BLaER1 (cell line): ENCODE results near the gene TGM2.

ENCODE experiments used
- H3K27ac ChIP-seq: shearing (Covaris generic); formaldehyde crosslinking; 2 replicates; pipeline ENCODE4 v1.8.1; 2022
- H3K27me3 ChIP-seq: shearing (Covaris generic); formaldehyde crosslinking; 2 replicates; pipeline ENCODE4 v1.8.1; 2022
- H3K36me3 ChIP-seq: shearing (Covaris generic); formaldehyde crosslinking; 2 replicates; pipeline ENCODE4 v1.8.1; 2022
- H3K4me1 ChIP-seq: shearing (Covaris generic); formaldehyde crosslinking; 2 replicates; pipeline ENCODE4 v1.8.1; 2022
- H3K4me2 ChIP-seq: shearing (Covaris generic); formaldehyde crosslinking; 2 replicates; pipeline ENCODE4 v1.8.1; 2022
- H3K4me3 ChIP-seq: shearing (Covaris generic); formaldehyde crosslinking; 2 replicates; pipeline ENCODE4 v1.8.1; 2022
- H3K9ac ChIP-seq: shearing (Covaris generic); formaldehyde crosslinking; 2 replicates; pipeline ENCODE4 v1.8.1; 2022
- H3K9me3 ChIP-seq: shearing (Covaris generic); formaldehyde crosslinking; 2 replicates; pipeline ENCODE4 v1.8.1; 2022
- H4K20me1 ChIP-seq: shearing (Covaris generic); formaldehyde crosslinking; 2 replicates; pipeline ENCODE4 v1.8.1; 2022
- Cebpa-rat ChIP-seq: shearing (Covaris generic); IDR thresholded peaks from 2 replicates; pipeline ENCODE4 v1.8.1; 2022

TGM2 gene

GRCh38 chr20:38165089-38165965 is at the start of gene TGM2:
Gene TGM2, minus strand, starts transcription at chr20:38165270. Its CDS starts 72 bp downstream, at chr20:38165198.
- Histone ChIP-seq H3K9me3 (no peaks in the 10 kb centered on the region), H3K9ac (no peak within 1 kb of the TSS), H4K20me1 (no peaks in the 10 kb centered on the region), H3K36me3 (no peaks in the 10 kb centered on the region), H3K4me1 (peaks cover 8% of the 10 kb centered on the region), H3K4me2 (peak within 1 kb of the TSS; percentile 71), H3K27ac (no peak within 1 kb of the TSS), H3K27me3 (0 out of 2 replicates have a peak, but pooled peaks cover 7% of the 10 kb centered on the region), H3K4me3 (0 out of 2 replicates have a peak within 1 kb of the TSS, but pooled peaks have one; percentile 36)
- TF ChIP-seq Cebpa-rat, result no peak

- no peaks in the 10 kb centered on the region for H4K20me1 ChIP-seq
These were observed 49.5 kb upstream of the TGM2 start for GRCh38 chr20:38214256-38215193.

GRCh38 chr20:38213607-38213940 is 48.5 kb upstream of the TGM2 start:
- Histone ChIP-seq H3K4me2 (no peak overlapping the region), H3K9ac (no peak overlapping the region), H3K27ac (no peak overlapping the region), H4K20me1 (no peaks in the 10 kb centered on the region), H3K9me3 (no peaks in the 10 kb centered on the region), H3K4me1 (no peaks in the 10 kb centered on the region), H3K36me3 (no peaks in the 10 kb centered on the region), H3K27me3 (no peaks in the 10 kb centered on the region), H3K4me3 (no peak overlapping the region)
- no peak for TF ChIP-seq Cebpa-rat

More at GRCh38 chr20:38214256-38215193, 49.5 kb upstream of the TGM2 start:
- Histone ChIP-seq H3K27me3 (no peaks in the 10 kb centered on the region), H3K4me2 (no peak overlapping the region), H3K27ac (no peak overlapping the region), H3K4me1 (no peaks in the 10 kb centered on the region), H3K4me3 (no peak overlapping the region), H3K9ac (no peak overlapping the region), H3K36me3 (no peaks in the 10 kb centered on the region), H3K9me3 (no peaks in the 10 kb centered on the region)
- no peak for TF ChIP-seq Cebpa-rat

- Histone ChIP-seq H3K4me3 (no peak overlapping the region), H3K9ac (no peak overlapping the region), H3K4me2 (no peak overlapping the region), H4K20me1 (no peaks in the 10 kb centered on the region), H3K27ac (no peak overlapping the region), H3K27me3 (no peaks in the 10 kb centered on the region), H3K36me3 (no peaks in the 10 kb centered on the region), H3K9me3 (no peaks in the 10 kb centered on the region), H3K4me1 (no peaks in the 10 kb centered on the region)
- TF ChIP-seq Cebpa-rat, result no peak
These were observed 47.9 kb upstream of the TGM2 start for GRCh38 chr20:38212806-38213606.

- Histone ChIP-seq H4K20me1 (no peaks in the 10 kb centered on the region), H3K9ac (no peak overlapping the region), H3K4me3 (no peak overlapping the region), H3K27me3 (no peaks in the 10 kb centered on the region), H3K36me3 (no peaks in the 10 kb centered on the region), H3K4me1 (no peaks in the 10 kb centered on the region), H3K4me2 (no peak overlapping the region), H3K27ac (no peak overlapping the region), H3K9me3 (no peaks in the 10 kb centered on the region)
- TF ChIP-seq Cebpa-rat, result no peak
These were observed 46.4 kb upstream of the TGM2 start for GRCh38 chr20:38211200-38212097.

GRCh38 chr20:38210741-38211140 is 45.7 kb upstream of the TGM2 start:
- Histone ChIP-seq H3K4me1 (no peaks in the 10 kb centered on the region), H3K4me2 (no peak overlapping the region), H3K9me3 (no peaks in the 10 kb centered on the region), H3K36me3 (no peaks in the 10 kb centered on the region), H4K20me1 (no peaks in the 10 kb centered on the region), H3K9ac (no peak overlapping the region), H3K4me3 (no peak overlapping the region), H3K27me3 (no peaks in the 10 kb centered on the region), H3K27ac (no peak overlapping the region)
- TF ChIP-seq Cebpa-rat, result no peak

- H3K4me1 ChIP-seq, result no peaks in the 10 kb centered on the region
- no peaks in the 10 kb centered on the region for H3K36me3 ChIP-seq
- TF ChIP-seq Cebpa-rat, result no peak
- H3K9me3 ChIP-seq, result no peaks in the 10 kb centered on the region
- H4K20me1 ChIP-seq, result no peaks in the 10 kb centered on the region
- H3K27me3 ChIP-seq, result no peaks in the 10 kb centered on the region
- H3K27ac ChIP-seq, result no peak overlapping the region
- no peak overlapping the region for H3K4me3 ChIP-seq
- H3K4me2 ChIP-seq, result no peak overlapping the region
- no peak overlapping the region for H3K9ac ChIP-seq
These were observed 44.8 kb upstream of the TGM2 start for GRCh38 chr20:38209736-38210405.

- no peaks in the 10 kb centered on the region for H3K36me3 ChIP-seq
- no peaks in the 10 kb centered on the region for H3K4me1 ChIP-seq
- no peak for TF ChIP-seq Cebpa-rat
- no peaks in the 10 kb centered on the region for H3K27me3 ChIP-seq
- no peak overlapping the region for H3K4me2 ChIP-seq
- H3K9ac ChIP-seq, result no peak overlapping the region
- no peaks in the 10 kb centered on the region for H3K9me3 ChIP-seq
- no peaks in the 10 kb centered on the region for H4K20me1 ChIP-seq
- no peak overlapping the region for H3K27ac ChIP-seq
- no peak overlapping the region for H3K4me3 ChIP-seq
These were observed 44.1 kb upstream of the TGM2 start for GRCh38 chr20:38209054-38209675.
